Measurements from ENCODE around the gene DNAH17.

DNA sequence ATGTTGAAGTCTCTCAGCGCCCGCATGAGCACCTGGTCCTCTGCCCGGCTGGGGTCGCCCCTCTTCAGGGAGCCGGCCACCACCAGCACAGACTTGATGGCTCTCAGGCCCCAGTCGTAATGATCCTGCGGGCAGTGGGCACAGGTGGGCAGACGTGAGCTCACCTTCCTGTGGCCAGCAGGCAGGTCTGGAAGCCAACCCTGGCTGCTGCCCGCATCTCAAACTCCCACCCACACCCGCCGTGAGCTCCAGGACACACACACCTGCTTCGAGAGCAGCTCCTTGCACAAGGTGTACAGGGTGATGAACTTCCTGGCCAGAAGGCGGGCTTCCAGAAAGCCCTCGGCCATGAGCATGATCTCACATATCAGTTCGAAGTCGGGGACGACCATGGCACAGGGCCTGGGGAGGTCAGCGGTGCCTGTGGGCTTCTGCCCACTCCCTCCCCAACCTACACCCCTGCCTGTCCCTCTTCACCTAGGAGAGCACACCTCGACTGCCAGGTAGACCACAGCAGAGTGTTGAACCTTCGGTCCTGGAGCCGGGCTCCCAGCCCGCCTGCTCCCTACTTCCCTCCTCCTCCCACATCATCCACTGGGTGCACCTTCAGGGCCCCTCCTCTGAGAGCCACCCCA lies 82.4 kb downstream of the DNAH17 start:
- TF ChIP-seq EZH2 (IDR thresholded peaks at IDR 0.05; ENCODE audit: insufficient read depth, poor library complexity, severe bottlenecking) (no peak), EZH2phosphoT487 (IDR thresholded peaks at IDR 0.05; ENCODE audit: insufficient read depth, low read depth) (no peak)
